SH-SY5Y (cell line): ENCODE data around the gene GGT6.

ENCODE experiments used
- GATA2 ChIP-seq: IDR thresholded peaks from 2 replicates; pipeline ENCODE4 v1.6.1; 2011; ENCODE audit warnings: mild to moderate bottlenecking, low read depth, low read length
- GATA3 ChIP-seq: IDR thresholded peaks from 2 replicates; pipeline ENCODE4 v1.6.1; 2011; ENCODE audit warnings: low read depth, mild to moderate bottlenecking, low read length, moderate library complexity

The GGT6 gene

DNA sequence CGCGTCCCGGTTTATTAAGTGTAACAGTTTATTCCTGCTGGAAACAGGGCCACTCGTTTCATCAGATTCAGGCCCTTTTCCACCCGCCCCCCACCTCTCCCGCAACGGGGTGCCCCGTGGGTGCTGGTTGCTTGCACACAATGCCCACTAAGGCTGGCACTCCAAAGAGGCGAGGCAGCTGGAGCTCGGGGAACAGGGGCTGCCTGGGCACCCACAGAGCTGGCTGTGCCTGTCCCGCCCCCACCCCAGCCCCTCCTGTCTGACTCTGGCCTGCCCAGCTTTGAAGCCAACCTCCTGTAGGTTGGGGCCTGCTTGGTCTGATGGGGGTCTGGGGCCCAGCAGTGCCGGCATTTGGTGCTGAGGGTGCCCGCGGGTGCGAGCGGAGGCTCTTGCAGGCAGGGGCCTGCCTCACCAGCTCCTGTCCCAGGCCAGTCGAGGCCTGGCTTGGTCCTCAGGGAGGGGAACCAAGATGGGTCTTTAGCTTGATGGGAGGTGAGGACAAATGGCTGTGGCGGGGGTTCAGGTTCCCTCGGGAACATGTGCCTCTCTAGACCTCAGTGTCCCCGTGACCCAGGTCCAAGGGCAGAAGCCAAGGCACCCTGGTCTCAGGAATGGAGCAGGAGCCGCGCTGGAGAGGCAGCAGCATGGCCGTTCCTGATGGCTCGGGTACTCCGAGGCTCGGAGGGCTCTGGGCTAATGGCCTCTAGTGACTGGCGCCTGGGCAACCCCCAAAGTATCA lies 25.3 kb downstream of the GGT6 start:
- TF ChIP-seq GATA2 (no peak), GATA3 (no peak)

DNA sequence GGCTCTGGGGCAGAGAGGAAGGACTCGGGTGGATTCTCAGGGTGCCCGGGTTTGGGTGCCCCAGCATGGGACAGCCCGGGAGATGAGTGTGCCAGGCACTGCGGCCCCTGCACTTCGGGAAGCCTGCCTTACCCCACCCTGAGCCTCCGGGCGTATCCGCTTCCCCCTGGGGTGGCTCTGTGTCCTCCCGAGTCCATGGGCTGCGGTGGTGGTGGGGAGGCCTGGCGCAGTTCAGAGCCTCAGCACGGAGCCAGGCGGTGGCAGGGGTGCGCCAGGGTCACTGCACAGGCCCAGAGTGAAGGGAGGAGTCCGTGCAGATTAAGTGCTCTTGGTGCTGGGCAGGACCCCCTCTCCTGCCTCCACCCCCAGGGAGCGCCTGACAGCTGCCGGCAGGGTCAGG lies 25.9 kb downstream of the GGT6 start:
- TF ChIP-seq GATA3 = no peak
- no peak for TF ChIP-seq GATA2

DNA sequence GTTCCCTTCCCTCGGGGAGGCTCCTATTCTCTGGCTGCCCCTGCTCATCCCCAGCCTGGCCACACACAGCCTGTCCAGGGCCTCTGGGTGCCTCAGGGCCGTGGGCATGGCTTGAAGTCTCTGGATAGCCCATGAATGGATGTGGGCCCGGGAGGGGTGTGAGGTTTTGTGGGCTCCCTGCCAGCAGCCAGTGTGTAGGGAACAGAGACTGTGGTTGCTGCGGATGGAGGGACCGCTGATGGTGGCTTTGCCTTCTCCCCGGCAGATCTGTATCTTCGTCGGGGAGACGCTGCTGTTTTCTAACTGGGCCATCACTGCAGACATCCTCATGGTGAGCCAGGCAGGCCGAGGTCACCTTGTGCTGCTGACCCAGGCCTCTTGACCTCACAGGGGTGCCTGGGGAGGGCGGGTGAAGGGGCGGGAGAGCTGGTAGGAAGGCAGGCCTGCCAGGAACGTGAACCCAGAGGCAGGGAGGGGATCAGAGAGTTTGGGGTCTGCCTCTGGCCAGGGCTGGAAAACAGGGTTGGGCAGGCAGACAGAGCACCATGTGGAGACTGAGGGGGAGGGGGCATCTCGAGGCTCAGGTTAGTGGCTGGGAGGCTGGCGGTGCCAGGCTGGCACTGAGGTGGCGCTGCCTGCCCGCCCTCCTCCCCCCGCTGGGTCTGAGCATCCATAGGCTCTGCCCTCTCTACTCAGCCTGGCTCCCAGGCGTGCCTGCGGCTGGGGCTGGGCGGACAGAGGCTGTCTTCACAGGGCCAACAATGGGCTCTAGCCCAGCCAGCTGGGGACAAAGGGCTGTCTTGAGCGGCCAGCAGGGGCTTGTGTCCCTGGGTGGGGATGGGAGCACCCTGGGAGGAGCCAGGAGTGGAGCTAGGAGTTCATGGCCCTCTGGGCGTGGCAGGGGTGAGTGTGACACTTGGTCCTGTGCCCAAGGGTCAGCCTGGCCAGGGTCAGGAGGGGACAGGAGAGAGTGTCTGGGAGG lies 26.6 kb downstream of the GGT6 start:
- peak; percentile 95 for TF ChIP-seq GATA2
- TF ChIP-seq GATA3 = no peak

DNA sequence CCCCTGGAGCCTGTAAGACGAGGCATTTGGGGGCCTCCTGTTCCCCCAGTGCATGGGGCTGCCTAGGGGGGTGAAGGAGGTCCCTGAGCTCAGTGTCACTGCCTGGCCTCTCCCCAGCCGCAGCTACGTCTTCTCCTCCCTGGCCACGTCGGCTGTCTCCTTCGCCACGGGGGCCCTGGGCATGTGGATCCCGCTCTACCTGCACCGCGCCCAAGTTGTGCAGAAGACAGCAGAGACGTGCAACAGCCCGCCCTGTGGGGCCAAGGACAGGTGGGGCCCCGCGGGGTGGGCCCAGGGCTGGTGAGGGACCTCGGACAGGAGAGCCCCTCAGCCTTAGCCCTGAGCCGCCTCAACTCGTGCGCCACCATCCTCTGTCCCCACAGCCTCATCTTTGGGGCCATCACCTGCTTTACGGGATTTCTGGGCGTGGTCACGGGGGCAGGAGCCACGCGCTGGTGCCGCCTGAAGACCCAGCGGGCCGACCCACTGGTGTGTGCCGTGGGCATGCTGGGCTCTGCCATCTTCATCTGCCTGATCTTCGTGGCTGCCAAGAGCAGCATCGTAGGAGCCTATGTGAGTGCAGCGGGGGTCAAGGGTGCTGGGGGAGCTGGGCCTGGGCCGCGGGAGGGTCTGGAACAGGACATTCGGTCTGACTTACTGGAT lies 27.4 kb downstream of the GGT6 start:
- TF ChIP-seq GATA2 (no peak), GATA3 (no peak)

DNA sequence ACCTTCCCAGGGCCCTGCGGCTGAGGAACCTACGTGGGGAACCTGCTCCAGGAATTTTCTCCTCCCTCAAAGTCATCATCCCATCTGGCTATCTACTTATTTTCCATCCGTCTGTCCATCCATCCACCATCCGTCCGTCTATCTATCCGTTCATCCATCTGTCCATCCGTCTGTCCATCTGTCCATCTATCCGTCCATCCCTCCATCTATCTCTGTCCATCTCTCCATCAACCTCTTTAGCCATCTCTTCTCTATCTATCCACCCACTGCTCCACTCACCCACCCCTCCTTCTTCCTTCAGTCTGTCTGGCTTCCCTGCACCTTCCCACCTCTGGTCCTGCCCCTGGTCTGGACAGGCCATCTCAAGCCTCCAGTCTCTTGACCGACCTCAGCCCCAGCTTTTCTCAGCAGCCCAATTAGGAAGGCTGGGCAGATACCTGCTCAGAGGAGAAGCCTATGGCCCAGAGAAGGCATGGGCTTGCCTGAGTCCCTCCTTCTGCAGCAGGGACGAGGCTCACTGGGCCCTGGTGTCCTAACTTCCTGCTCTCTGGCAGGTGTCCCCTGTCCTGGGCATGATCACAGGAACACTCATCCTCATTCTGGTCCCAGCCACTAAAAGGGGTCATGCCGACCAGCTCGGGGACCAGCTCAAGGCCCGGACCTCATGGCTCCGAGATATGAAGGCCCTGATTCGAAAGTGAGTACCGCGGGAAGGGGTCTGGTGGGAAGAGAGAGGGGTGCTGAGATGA lies 28.2 kb downstream of the GGT6 start:
- TF ChIP-seq GATA3 (no peak), GATA2 (no peak)

DNA sequence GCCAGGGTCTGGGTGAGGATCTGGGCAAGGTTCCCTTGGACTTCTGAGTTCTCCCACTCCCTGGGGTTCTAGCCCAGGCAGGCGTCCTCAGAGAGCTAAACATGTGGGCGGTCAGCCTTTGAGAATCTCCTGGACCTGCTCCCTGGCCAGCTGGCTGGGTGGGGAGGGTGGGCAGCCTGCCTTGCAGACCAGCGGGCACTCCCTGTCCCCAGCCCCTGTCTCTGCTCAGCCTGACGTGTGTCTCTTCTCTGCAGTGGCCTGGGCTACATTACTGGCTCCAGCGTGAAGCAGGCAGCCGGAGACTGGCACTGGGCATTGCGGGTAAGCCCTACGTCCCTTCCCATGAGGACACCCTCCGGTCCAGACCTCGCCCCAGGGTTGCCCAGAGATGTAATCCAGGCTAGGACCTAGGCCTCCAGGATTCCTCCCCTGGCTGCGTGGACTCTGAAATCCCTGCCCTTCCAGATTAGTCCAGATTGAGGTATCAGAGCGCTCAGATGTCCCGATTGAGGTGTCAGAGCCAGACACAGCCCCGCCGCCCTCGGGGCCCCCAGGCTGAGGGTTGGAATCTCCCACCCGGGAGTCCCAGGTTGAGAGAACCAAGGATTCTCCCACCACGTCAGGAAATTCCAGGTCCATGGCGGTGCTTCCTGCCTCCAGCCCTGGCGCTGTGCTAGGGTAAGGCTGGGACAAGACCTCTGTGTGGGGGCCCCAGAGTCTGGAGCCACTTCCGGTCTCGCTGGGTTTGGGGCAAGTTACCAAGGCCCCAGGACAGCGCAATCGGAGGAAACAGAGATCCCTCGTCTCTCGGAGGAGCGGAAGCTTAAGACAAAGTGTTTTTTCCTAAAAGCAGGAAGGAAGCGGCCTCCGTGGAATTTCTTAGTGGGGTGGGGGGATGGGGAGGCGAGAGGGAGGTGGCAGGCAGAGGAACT lies 29.3 kb downstream of the GGT6 start:
- TF ChIP-seq GATA2 = no peak
- no peak for TF ChIP-seq GATA3

GRCh38 chr17:4529533-4530152 lies 30.7 kb downstream of the GGT6 start:
- TF ChIP-seq GATA2 (no peak), GATA3 (no peak)

GRCh38 chr17:4527566-4528125 lies 32.7 kb downstream of the GGT6 start:
- TF ChIP-seq GATA3 (no peak), GATA2 (no peak)

DNA sequence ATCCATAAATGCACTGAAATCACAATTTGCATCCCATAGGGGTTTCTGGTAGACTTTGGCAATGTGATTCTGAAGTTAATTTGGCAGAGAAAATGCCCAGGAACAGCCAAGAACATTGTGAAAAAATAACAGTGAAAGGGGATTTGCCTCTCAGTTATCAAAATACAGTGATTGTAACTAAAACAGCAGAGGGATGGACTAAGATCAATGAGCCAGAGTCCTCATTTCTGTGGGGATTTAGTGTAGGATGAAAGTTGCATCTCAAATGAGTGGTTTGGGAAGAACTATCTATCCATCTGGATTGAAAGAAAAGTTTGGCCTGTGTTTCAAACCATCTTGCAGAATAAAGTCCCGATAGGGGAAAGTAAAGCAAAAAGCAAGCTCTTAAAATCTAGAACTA lies 33.2 kb downstream of the GGT6 start:
- TF ChIP-seq GATA2 = no peak
- TF ChIP-seq GATA3 = no peak

- TF ChIP-seq GATA3 (no peak), GATA2 (no peak)
Observed at GRCh38 chr17:4525691-4526397, 34.5 kb downstream of the GGT6 start.

DNA sequence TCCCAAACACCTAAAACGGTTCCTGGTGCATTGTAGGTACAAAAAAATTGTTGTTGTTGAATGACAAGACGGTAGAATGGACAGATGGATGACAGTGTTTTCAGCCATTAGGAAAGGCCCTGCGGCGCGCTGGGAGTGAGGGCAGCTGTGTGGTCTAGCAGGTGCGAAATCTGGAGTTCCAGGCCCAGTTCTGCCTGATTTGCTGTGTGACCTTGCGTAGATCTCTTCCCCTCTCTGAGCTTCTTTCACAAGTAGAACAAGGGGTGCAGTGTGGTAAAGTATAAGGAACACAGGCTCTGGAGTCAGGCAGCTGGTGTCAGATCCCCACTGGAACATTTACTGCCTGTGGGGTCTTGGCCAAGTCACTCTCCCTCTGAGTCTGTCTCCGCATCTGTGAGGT lies 36.4 kb downstream of the GGT6 start:
- no peak for TF ChIP-seq GATA3
- TF ChIP-seq GATA2 = no peak
